Activated CD8-positive, alpha-beta T cell treated with anti-CD3 and anti-CD28 coated beads, Interleukin-2, amount 10 ng/mL, durations not matched to agents 7 days and 5 days (primary cell): ENCODE results near the gene ABLIM2. TPM values are rescaled to one million over a fixed set of nuclear protein-coding genes. Genes with fewer than 3 reads are reported as not detected.

Source experiments
- ATAC-seq: fragments of 150-1000 bp; cut with Tn5 transposase; one replicate; pipeline ENCODE4 v1.10.0; 2021; ENCODE audit warnings: moderate library complexity
- CTCF ChIA-PET: fragments of 350-600 bp; sonication (Branson Sonifier 250); formaldehyde crosslinking; loops from one replicate; lab custom pipeline; 2021; ENCODE audit warnings: antibody characterized with exemption; lab: Charles Lee
- POLR2A ChIA-PET: fragments of 350-600 bp; sonication (Branson Sonifier 250); formaldehyde crosslinking; loops from one replicate; lab custom pipeline; 2021; ENCODE audit warnings: antibody characterized with exemption; lab: Charles Lee
- DNase-seq: peaks from one replicate; pipeline ENCODE4 v3.0.0-alpha.2; 2020
- H3K27ac Mint-ChIP-seq: one replicate; pipeline ENCODE4 v1.8.0; 2021; ENCODE audit warnings: mild to moderate bottlenecking, mixed read lengths
- H3K27me3 Mint-ChIP-seq: one replicate; pipeline ENCODE4 v1.8.0; 2021; ENCODE audit warnings: low read depth, mixed read lengths
- H3K36me3 Mint-ChIP-seq: one replicate; pipeline ENCODE4 v1.8.0; 2021; ENCODE audit warnings: low read depth, mixed read lengths
- H3K4me1 Mint-ChIP-seq: one replicate; pipeline ENCODE4 v1.8.0; 2021; ENCODE audit warnings: low read depth, mixed read lengths
- H3K4me3 Mint-ChIP-seq: one replicate; pipeline ENCODE4 v1.8.0; 2021; ENCODE audit warnings: mild to moderate bottlenecking, mixed read lengths
- H3K9me3 Mint-ChIP-seq: one replicate; pipeline ENCODE4 v1.8.0; 2022; ENCODE audit warnings: mixed read lengths; ENCODE audit not compliant: insufficient read depth
- total RNA-seq, 2 experiments: library from RNA; stranded (reverse); gene quantifications; one replicate each; pipeline ENCODE4 v1.2.3, GENCODE V29; 2021

Gene ABLIM2
- total RNA-seq, 2 experiments from 2014 or later, result 0.42 to 0.55 TPM

DNA sequence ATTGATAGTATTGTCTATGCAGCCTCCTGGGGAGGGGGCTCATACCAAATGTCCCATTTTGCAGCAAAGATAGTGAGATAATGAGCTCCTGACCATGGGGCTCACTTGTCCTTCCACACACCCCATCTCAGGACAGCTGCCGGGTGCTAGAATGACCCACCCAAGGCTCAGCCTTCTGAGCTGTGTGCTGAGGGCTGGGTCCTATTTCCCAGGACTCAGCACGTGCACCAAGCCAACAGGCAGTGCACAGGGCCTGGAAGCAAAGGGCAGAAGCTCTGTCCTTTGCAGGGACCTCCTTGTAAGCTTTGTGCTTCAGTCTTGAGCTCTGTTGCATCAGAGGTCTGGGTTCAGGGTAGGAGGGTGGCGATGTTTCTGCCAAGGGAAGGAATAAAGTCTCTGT, 11.2 kb upstream of the ABLIM2 start:
- no peak overlapping the region for H3K27ac Mint-ChIP-seq
- H3K4me3 Mint-ChIP-seq, result no peak overlapping the region
- POLR2A ChIA-PET, result no interaction called here

DNA sequence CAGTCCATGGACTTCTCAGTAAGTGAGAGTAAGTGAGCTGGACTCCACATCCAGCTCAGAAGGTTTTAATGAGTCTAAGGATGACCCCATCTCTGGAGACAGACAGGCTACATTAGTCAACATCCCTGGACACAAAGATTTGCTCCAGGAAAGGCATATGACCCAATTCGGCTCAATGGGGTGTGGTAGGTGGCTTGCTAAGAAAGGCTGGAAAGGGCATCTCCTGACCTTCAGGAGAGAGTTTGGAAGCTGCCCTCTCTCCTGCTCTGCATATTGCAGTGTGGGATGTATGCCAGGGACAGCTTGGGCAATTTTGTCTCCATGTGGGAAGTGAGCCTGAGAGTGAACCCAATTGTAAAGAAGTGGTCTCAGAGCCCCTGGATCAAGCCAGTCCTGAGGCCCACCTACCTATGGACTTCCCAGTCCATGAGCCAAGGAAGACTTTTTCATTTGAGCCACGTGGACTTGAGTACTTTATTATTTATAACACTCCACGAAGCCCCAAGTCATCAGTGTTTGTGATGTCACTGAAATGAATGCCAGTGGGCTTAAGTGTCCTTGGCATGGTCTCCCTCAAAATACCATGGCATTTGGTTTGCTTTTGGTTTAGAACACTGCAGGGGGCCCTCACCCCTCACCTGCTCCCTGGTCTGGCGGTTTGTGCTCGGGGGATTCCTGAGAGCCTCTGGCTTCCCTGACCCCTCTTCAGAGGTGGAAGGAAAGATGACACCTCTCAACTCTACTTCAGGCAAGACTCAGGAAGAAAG, 10.4 kb upstream of the ABLIM2 start:
- DNase-seq, result no peak
- POLR2A ChIA-PET, result no interaction called here
- ATAC-seq, result no peak
- Mint-ChIP-seq H3K9me3 (peaks cover 9% of the 10 kb centered on the region), H3K36me3 (no peaks in the 10 kb centered on the region), H3K27ac (no peak overlapping the region), H3K4me1 (no peaks in the 10 kb centered on the region), H3K4me3 (no peak overlapping the region), H3K27me3 (peaks cover 2% of the 10 kb centered on the region)
- CTCF ChIA-PET, result interaction anchor here (1.3 to 1.4 kb wide), 2 partner anchors 10 to 13 kb away, joined by 4 read pairs; partner anchors contain the start of gene ABLIM2

More for the DNA sequence above, 11.2 kb upstream of the ABLIM2 start:
- DNase-seq (no peak), ATAC-seq (no peak)
- peaks cover 2% of the 10 kb centered on the region for H3K27me3 Mint-ChIP-seq
- H3K36me3 Mint-ChIP-seq, result no peaks in the 10 kb centered on the region
- CTCF ChIA-PET, result no interaction called here
- no peaks in the 10 kb centered on the region for H3K4me1 Mint-ChIP-seq
- peaks cover 9% of the 10 kb centered on the region for H3K9me3 Mint-ChIP-seq

DNA sequence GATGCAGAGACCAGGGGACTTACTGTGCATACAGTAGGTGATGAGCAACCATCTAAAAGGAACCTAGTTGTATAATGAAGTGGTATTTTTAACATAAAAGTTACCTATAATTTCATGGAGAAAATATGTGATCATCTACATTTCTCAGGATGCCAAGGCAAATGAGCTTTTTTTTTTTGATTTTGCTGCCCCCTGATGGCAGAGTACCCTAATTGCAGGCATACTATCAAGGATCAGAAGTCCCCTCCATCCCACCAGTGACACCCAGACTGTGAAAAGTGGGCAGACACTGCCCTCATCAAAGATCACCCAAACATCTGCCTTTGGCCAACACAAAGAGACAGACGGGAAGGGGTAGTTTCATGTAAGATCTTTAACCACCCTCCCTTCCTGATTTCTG, 9.6 kb upstream of the ABLIM2 start:
- no peak overlapping the region for H3K27ac Mint-ChIP-seq
- no peaks in the 10 kb centered on the region for H3K4me1 Mint-ChIP-seq
- no peak for ATAC-seq
- POLR2A ChIA-PET, result no interaction called here
- H3K9me3 Mint-ChIP-seq, result peaks cover 9% of the 10 kb centered on the region
- H3K27me3 Mint-ChIP-seq, result peaks cover 2% of the 10 kb centered on the region
- CTCF ChIA-PET, result interaction anchor here (1.3 to 1.4 kb wide), 2 partner anchors 9 to 12 kb away, joined by 4 read pairs; partner anchors contain the start of gene ABLIM2
- H3K36me3 Mint-ChIP-seq, result no peaks in the 10 kb centered on the region
- no peak for DNase-seq
- no peak overlapping the region for H3K4me3 Mint-ChIP-seq

DNA sequence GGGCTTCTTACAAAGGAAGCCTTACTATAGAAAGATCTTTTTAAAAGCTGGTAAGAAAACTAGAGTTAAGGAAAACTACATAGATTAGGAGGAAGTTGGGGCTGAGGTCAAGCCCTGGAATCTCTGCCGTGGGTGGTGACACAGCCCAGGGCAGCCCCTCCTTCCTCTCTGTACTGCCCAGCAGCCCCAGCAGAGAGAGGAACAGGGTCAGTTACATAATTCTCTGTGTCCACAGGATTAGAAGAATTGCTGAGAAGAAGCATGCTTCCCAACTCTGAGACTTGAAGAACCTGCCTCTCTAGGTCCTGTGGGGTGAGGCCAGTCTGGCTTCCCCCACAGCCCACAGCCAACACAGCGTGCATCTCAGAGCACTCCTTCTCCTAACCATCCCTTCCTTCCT, 9.2 kb upstream of the ABLIM2 start:
- Mint-ChIP-seq H3K27me3 (peaks cover 2% of the 10 kb centered on the region), H3K9me3 (peaks cover 9% of the 10 kb centered on the region), H3K4me1 (no peaks in the 10 kb centered on the region), H3K36me3 (no peaks in the 10 kb centered on the region), H3K27ac (no peak overlapping the region), H3K4me3 (no peak overlapping the region)
- POLR2A ChIA-PET, result no interaction called here
- DNase-seq (no peak), ATAC-seq (no peak)
- CTCF ChIA-PET, result interaction anchor here (1.2 to 1.4 kb wide), 3 partner anchors 9 to 12 kb away, joined by 4 read pairs; partner anchors contain the start of gene ABLIM2

DNA sequence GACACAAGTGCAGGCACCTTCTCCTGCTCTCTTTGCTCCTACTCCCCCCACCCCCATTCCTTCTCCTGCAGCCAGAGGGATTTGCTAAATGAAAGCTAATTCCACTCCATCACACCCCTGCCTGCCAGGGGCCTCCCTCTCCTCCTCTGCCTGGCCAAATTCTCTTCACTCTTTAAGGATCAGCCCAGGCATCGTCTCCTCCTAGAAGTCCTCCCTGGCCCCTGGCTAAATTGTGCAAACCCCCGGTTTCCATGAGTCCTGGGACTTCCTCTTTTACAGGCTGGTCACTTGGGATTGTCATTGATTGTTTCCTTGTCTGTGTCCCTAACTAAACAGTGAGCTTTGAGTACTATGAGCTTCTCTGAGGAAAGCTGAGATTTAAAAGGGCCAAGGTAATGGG, 8.7 kb upstream of the ABLIM2 start:
- Mint-ChIP-seq H3K36me3 (no peaks in the 10 kb centered on the region), H3K27ac (no peak overlapping the region), H3K27me3 (peaks cover 2% of the 10 kb centered on the region), H3K4me3 (no peak overlapping the region), H3K4me1 (no peaks in the 10 kb centered on the region), H3K9me3 (peaks cover 9% of the 10 kb centered on the region)
- POLR2A ChIA-PET, result no interaction called here
- DNase-seq, result no peak
- no peak for ATAC-seq
- CTCF ChIA-PET, result interaction anchor here (1.2 to 1.3 kb wide), 2 partner anchors 8 to 9 kb away, joined by 4 read pairs; partner anchors contain the start of gene ABLIM2

DNA sequence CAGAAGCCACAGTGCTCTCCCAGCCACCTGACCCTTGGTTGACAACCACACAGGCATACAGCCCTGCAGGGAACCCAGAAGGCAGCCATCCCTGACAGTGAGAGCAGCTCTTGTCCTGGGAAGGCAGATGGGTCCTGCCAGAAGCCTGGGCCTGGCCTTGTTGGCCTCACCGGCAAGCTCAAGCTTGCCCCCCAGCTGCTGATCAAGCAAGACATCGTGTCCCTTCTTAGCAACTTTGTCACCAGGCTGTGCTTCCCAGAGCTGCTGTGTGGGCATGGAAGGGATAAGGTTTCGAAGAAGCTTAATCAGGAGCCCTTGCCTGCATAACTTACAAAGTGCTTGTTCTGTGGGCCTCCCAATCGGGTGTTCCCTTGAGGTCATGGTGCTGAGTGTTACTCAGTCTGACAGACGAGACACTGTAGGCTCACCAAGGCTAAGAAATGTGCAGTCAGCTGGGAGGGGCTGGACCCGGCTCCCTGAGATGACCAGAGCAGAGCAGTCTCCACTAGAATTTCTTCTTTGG, 6.8 kb upstream of the ABLIM2 start:
- H3K4me1 Mint-ChIP-seq, result no peaks in the 10 kb centered on the region
- no peak overlapping the region for H3K27ac Mint-ChIP-seq
- ChIA-PET POLR2A (no interaction called here), CTCF (interaction anchor here (0.8 kb wide), 1 partner anchor 11 kb away, joined by 3 read pairs; no protein-coding TSS in a partner anchor)
- ATAC-seq (no peak), DNase-seq (no peak)
- no peaks in the 10 kb centered on the region for H3K27me3 Mint-ChIP-seq
- H3K36me3 Mint-ChIP-seq, result no peaks in the 10 kb centered on the region
- H3K4me3 Mint-ChIP-seq, result no peak overlapping the region
- peaks cover 9% of the 10 kb centered on the region for H3K9me3 Mint-ChIP-seq

DNA sequence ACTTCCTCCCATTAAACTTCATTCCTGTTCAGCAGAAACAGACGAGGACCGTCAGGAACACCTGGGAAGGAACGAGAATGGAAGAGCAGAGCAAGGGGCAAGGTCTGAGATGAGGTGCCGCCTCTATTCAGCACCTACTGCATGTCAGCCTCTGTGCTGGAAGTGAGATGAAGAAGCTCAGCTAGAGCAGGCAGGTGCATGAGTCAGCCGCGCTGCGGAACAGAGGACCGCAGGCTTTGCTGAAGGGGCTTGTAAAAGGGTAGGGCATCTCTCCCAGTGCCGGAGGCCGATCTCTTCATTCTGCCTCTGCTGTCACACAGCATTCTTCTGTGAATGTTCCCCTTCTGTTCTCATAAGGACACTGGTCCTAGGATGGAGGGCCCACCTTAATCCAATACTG, 6.1 kb upstream of the ABLIM2 start:
- CTCF ChIA-PET, result interaction anchor here (0.8 kb wide), 1 partner anchor 12 kb away, joined by 3 read pairs; no protein-coding TSS in a partner anchor

DNA sequence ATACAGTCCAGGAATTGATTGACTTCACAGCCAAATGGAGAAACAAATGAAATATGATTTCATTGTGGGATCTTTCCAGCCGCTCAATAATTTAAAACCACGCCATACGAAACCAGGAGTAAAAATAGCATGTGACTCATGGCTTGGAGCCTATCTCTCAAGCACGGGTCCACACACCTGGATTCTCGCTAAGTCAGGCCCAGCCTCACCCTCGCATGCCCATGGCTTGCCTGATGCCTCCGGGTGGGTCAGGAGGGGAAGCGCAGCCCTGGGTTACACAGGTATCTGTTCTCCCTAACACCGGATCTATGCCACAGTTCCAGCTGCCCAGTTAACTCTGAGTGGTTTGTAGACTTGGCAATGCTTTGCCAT, 5.6 kb upstream of the ABLIM2 start:
- ATAC-seq (no peak), DNase-seq (no peak)
- POLR2A ChIA-PET, result no interaction called here
- Mint-ChIP-seq H3K36me3 (no peaks in the 10 kb centered on the region), H3K4me3 (no peak overlapping the region), H3K27me3 (peaks cover 7% of the 10 kb centered on the region), H3K27ac (no peak overlapping the region), H3K4me1 (peaks cover 7% of the 10 kb centered on the region), H3K9me3 (peaks cover 9% of the 10 kb centered on the region)
- CTCF ChIA-PET, result no interaction called here

More for the DNA sequence above, 6.1 kb upstream of the ABLIM2 start:
- ATAC-seq (no peak), DNase-seq (no peak)
- peaks cover 4% of the 10 kb centered on the region for H3K4me1 Mint-ChIP-seq
- peaks cover 9% of the 10 kb centered on the region for H3K9me3 Mint-ChIP-seq
- POLR2A ChIA-PET, result no interaction called here
- no peak overlapping the region for H3K4me3 Mint-ChIP-seq
- H3K27ac Mint-ChIP-seq, result no peak overlapping the region
- H3K27me3 Mint-ChIP-seq, result peaks cover 3% of the 10 kb centered on the region
- H3K36me3 Mint-ChIP-seq, result no peaks in the 10 kb centered on the region

DNA sequence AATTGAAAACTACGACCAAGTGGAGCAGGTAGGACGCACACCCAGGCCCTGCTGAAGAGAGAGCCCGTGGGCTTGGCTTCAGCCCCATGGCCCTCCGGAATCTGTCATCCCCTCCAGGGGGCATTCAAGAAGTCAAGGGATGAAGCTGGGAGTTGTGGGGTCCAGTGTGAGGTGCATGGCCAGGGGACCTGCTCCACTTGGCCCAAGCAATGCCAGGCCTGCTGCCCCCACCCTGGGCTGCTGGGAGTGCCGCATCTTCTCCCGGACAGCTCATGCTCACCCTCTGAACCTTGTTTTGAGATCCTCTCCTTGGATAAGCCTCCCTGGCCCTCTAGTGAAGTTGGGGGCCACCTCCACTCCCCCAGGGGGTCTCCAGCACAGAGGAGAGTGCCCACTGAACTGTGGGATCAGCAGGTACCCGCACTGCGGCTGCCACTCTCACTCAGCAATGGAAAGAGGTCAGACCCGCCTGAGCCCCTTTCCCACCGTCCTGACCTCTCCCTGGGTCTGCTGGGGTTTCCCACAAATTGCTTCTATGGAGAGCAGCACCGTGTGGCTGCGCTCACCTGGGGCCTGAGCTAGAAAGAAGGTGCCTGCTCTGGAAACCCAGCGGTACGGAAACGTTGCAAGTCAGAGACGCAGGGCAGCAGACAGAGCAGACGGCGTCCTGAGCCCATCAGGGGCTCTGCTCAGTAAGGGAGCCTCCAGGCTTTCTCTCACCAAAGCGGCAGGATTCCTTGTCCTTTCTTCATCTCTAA, 5.0 kb upstream of the ABLIM2 start:
- Mint-ChIP-seq H3K9me3 (peaks cover 9% of the 10 kb centered on the region), H3K4me3 (no peak overlapping the region), H3K4me1 (peaks cover 11% of the 10 kb centered on the region), H3K36me3 (no peaks in the 10 kb centered on the region), H3K27me3 (peaks cover 10% of the 10 kb centered on the region), H3K27ac (no peak overlapping the region)
- ATAC-seq, result no peak
- ChIA-PET POLR2A (no interaction called here), CTCF (interaction anchor here (0.6 kb wide), 1 partner anchor 13 kb away, joined by 3 read pairs; no protein-coding TSS in a partner anchor)
- no peak for DNase-seq

DNA sequence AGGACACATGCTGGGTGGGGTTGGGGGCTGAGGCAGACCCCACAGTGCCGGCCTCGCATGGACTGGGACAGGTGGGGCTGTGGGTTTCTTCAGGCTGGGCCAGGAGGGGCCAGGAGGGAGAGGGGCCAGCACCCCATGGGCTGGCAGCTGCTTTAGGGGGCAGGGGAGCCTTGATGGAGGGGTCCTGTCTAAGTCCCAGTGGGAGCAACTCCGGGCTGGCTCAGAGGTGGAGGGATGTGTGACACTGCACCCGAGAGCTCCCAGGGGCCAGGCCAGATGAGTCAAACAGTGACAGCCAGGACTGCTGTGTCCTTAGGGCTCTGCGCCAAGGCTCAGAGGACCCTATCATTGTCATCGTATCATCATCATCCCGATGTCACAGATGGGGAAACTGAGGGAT, 4.4 kb upstream of the ABLIM2 start:
- no peak for DNase-seq
- Mint-ChIP-seq H3K27me3 (peaks cover 10% of the 10 kb centered on the region), H3K27ac (no peak overlapping the region), H3K4me1 (peaks cover 11% of the 10 kb centered on the region), H3K4me3 (no peak overlapping the region), H3K36me3 (no peaks in the 10 kb centered on the region), H3K9me3 (peaks cover 8% of the 10 kb centered on the region)
- ATAC-seq, result no peak
- POLR2A ChIA-PET, result interaction anchor here (0.7 kb wide), 1 partner anchor 36 kb away, joined by 3 read pairs; the partner anchor contains the start of gene SH3TC1
- CTCF ChIA-PET, result no interaction called here

DNA sequence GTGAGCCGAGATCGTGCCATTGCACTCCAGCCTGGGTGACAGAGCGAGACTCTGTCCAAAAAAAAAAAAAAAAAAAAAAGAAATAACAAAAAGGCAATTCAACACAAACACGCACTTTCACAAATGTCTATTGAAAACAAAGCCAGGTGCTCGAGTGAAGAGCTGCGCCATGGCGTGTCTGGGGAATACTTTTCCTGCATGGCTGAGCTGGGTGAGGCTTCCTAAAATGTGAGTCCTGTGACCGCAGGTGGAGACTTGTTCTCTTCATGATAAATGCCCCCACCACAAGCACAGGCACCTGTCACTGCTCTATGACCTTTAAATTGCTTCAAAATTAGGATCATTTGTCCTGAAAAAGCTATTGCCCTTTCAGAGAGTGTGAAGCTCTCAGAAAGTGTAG, 4.0 kb upstream of the ABLIM2 start:
- H3K9me3 Mint-ChIP-seq, result peaks cover 4% of the 10 kb centered on the region
- H3K4me3 Mint-ChIP-seq, result no peak overlapping the region
- DNase-seq (no peak), ATAC-seq (no peak)
- CTCF ChIA-PET, result no interaction called here
- H3K27me3 Mint-ChIP-seq, result peaks cover 10% of the 10 kb centered on the region
- POLR2A ChIA-PET, result interaction anchor here (0.7 kb wide), 1 partner anchor 36 kb away, joined by 3 read pairs; the partner anchor contains the start of gene SH3TC1
- no peaks in the 10 kb centered on the region for H3K36me3 Mint-ChIP-seq
- H3K4me1 Mint-ChIP-seq, result peaks cover 11% of the 10 kb centered on the region
- H3K27ac Mint-ChIP-seq, result no peak overlapping the region
